SK-N-SH (cell line): Measurements from ENCODE around the gene ANKS1B. TPM values are rescaled to one million over a fixed set of nuclear protein-coding genes. Genes with fewer than 3 reads are reported as not detected.

Experiments
- CTCF ChIA-PET: fragments of 300-600, 350-600 bp; formaldehyde crosslinking; extraction: SDS; loops from one replicate; lab custom pipeline; 2021; lab: Yijun Ruan, JAX
- POLR2A ChIA-PET: fragments of 350-600 bp; sonication (Branson Sonifier 250); formaldehyde crosslinking; extraction: SDS; loops from one replicate; lab custom pipeline; 2020; ENCODE audit warnings: antibody characterized with exemption, inconsistent platforms; lab: Yijun Ruan, JAX
- DNase-seq: peaks from one replicate; pipeline ENCODE4 v3.0.0; 2012
- H2AFZ ChIP-seq: fragments of 200-600 bp; sonication (generic); 2 replicates; pipeline ENCODE4 v1.8.1; 2016; ENCODE audit warnings: antibody characterized with exemption, mild to moderate bottlenecking, low read depth
- H3F3A ChIP-seq: fragments of 200-600 bp; sonication (generic); replicated peaks from 2 replicates; pipeline ENCODE3; 2016; ENCODE audit warnings: antibody characterized with exemption, mild to moderate bottlenecking; ENCODE audit not compliant: insufficient read depth
- H3K27ac ChIP-seq, 2 experiments: fragments of 200-500 bp in 1 of 2; fragments of 200-600 bp in 1 of 2; sonication (Bioruptor generic) in 1 of 2; sonication (generic), shearing (Covaris generic) in 1 of 2; 2 replicates each; pipeline versions ENCODE4 v1.5.1 to v1.6.1; 2014 to 2016; ENCODE audit warnings: low read depth in 2 of 2, inconsistent platforms in 1 of 2, low read length in 1 of 2, mild to moderate bottlenecking in 1 of 2, mixed read lengths in 1 of 2
- H3K27me3 ChIP-seq: fragments of 200-600 bp; sonication (generic), shearing (Covaris generic); 2 replicates; pipeline ENCODE4 v1.6.1; 2016; ENCODE audit warnings: mixed run types; ENCODE audit not compliant: insufficient read depth
- H3K36me3 ChIP-seq, 2 experiments: fragments of 200-500 bp in 1 of 2; fragments of 200-600 bp in 1 of 2; sonication (Bioruptor generic) in 1 of 2; sonication (generic) in 1 of 2; replicated peaks in 1 of 2; 2 replicates each; pipeline versions ENCODE3 to v1.5.1; 2014 to 2016; ENCODE audit warnings: low read length in 1 of 2, mild to moderate bottlenecking in 1 of 2; ENCODE audit not compliant: insufficient read depth in 2 of 2, control insufficient read depth in 1 of 2
- H3K4me1 ChIP-seq, 2 experiments: fragments of 200-500 bp in 1 of 2; fragments of 200-600 bp in 1 of 2; sonication (Bioruptor generic) in 1 of 2; sonication (generic), shearing (Covaris generic) in 1 of 2; 2 replicates each; pipeline versions ENCODE4 v1.5.1 to v1.6.1; 2014 to 2016; ENCODE audit warnings: low read depth in 1 of 2, low read length in 1 of 2, mixed run types in 1 of 2; ENCODE audit not compliant: insufficient read depth in 2 of 2, control insufficient read depth in 1 of 2
- H3K4me2 ChIP-seq: fragments of 200-600 bp; sonication (generic), shearing (Covaris generic); 2 replicates; pipeline ENCODE4 v1.6.1; 2017; ENCODE audit warnings: mixed run types
- H3K4me3 ChIP-seq, 2 experiments: fragments of 200-500 bp in 1 of 2; fragments of 200-600 bp in 1 of 2; sonication (Bioruptor generic) in 1 of 2; sonication (generic), shearing (Covaris generic) in 1 of 2; 2 replicates each; pipeline versions ENCODE4 v1.5.1 to v1.8.1; 2014 to 2016; ENCODE audit warnings: low read depth in 2 of 2, inconsistent platforms in 1 of 2, low read length in 1 of 2, mild to moderate bottlenecking in 1 of 2, mixed read lengths in 1 of 2, moderate library complexity in 1 of 2
- H3K79me2 ChIP-seq: fragments of 200-600 bp; sonication (generic); 2 replicates; pipeline ENCODE4 v1.8.1; 2017; ENCODE audit warnings: mild to moderate bottlenecking; ENCODE audit not compliant: insufficient read depth
- H3K9ac ChIP-seq: fragments of 200-600 bp; sonication (generic); 2 replicates; pipeline ENCODE4 v1.6.1; 2017; ENCODE audit warnings: mixed run types
- H3K9me2 ChIP-seq: fragments of 200-600 bp; sonication (generic); 2 replicates; pipeline ENCODE4 v1.6.1; 2017; ENCODE audit warnings: mixed run types
- H3K9me3 ChIP-seq: fragments of 200-600 bp; sonication (generic); 2 replicates; pipeline ENCODE4 v1.6.1; 2017; ENCODE audit warnings: mixed run types, mild to moderate bottlenecking, moderate library complexity
- H4K20me1 ChIP-seq: fragments of 200-600 bp; sonication (generic); 2 replicates; pipeline ENCODE4 v1.6.1; 2017; ENCODE audit warnings: mild to moderate bottlenecking, mixed run types; ENCODE audit not compliant: insufficient read depth
- CHD2 ChIP-seq: fragments of 150-350 bp; IDR thresholded peaks from 2 replicates; pipeline ENCODE4 v1.6.1; 2018; ENCODE audit warnings: low read length; ENCODE audit not compliant: partially characterized antibody
- EZH2phosphoT487 ChIP-seq: fragments of 200-600 bp; sonication (generic); IDR thresholded peaks from 2 replicates; pipeline ENCODE4 v1.6.1; 2017; ENCODE audit warnings: low read depth, mixed run types, mild to moderate bottlenecking, antibody characterized with exemption, moderate library complexity, borderline replicate concordance
- FOSL2 ChIP-seq: IDR thresholded peaks from 2 replicates; pipeline ENCODE4 v1.4.0; 2012; ENCODE audit warnings: low read depth, mild to moderate bottlenecking, moderate library complexity, borderline replicate concordance
- FOXM1 ChIP-seq: IDR thresholded peaks from 2 replicates; pipeline ENCODE4 v1.4.0; 2012; ENCODE audit warnings: low read depth, mild to moderate bottlenecking
- JUND ChIP-seq: IDR thresholded peaks from 2 replicates; pipeline ENCODE4 v1.4.0; 2012
- NFIC ChIP-seq: IDR thresholded peaks from 2 replicates; pipeline ENCODE4 v1.4.0; 2012; ENCODE audit warnings: borderline replicate concordance
- PBX3 ChIP-seq: IDR thresholded peaks from 2 replicates; pipeline ENCODE4; 2012
- POLR2AphosphoS5 ChIP-seq: IDR thresholded peaks from 2 replicates; pipeline ENCODE4 v1.6.1; 2012; ENCODE audit warnings: low read depth, low read length
- RAD21 ChIP-seq: IDR thresholded peaks from 2 replicates; pipeline ENCODE4 v1.6.1; 2012; ENCODE audit warnings: mild to moderate bottlenecking, low read length
- RCOR1 ChIP-seq: fragments of 150-350 bp; IDR thresholded peaks from 2 replicates; pipeline ENCODE4 v1.6.1; 2017; ENCODE audit warnings: antibody characterized with exemption, low read length
- RFX5 ChIP-seq: IDR thresholded peaks from 2 replicates; pipeline ENCODE4 v1.6.1; 2012; ENCODE audit warnings: mild to moderate bottlenecking, improper control_type of control experiment, low read length
- RXRA ChIP-seq: IDR thresholded peaks from 2 replicates; pipeline ENCODE4 v1.4.0; 2012; ENCODE audit warnings: low read depth, mild to moderate bottlenecking, borderline replicate concordance
- SIN3A ChIP-seq: IDR thresholded peaks from 2 replicates; pipeline ENCODE4 v1.6.1; 2012; ENCODE audit warnings: low read depth, mild to moderate bottlenecking, low read length, moderate library complexity, borderline replicate concordance
- SMC3 ChIP-seq: IDR thresholded peaks from 2 replicates; pipeline ENCODE4 v1.6.1; 2012; ENCODE audit warnings: low read depth, low read length, improper control_type of control experiment
- TAF1 ChIP-seq: IDR thresholded peaks from 2 replicates; pipeline ENCODE4 v1.6.1; 2012; ENCODE audit warnings: low read depth, mild to moderate bottlenecking, low read length, moderate library complexity, borderline replicate concordance
- TCF12 ChIP-seq: IDR thresholded peaks from 2 replicates; pipeline ENCODE4 v1.4.0; 2012
- YY1 ChIP-seq: IDR thresholded peaks from 2 replicates; pipeline ENCODE4 v1.4.0; 2012; ENCODE audit warnings: low read depth, mild to moderate bottlenecking
- ZBTB33 ChIP-seq: IDR thresholded peaks from 2 replicates; pipeline ENCODE4 v1.4.0; 2012; ENCODE audit warnings: low read depth, borderline replicate concordance
- WGBS: methylation state at CpG from one replicate; pipeline ENCODE4 v1.1.6; 2017; ENCODE audit warnings: low lambda C conversion rate; 5-methylcytosine and 5-hydroxymethylcytosine counted together
- polyA plus RNA-seq, 3 experiments: library from polyadenylated mRNA; depleted of rRNA; stranded (reverse); fragments of >200 nt; gene quantifications; 2 replicates each; pipeline ENCODE4 v1.2.3, GENCODE V29; 2012
- TF ChIP-seq, protein P1 (sequence below): IDR thresholded peaks from 2 replicates; pipeline ENCODE4 v1.4.0; 2012; ENCODE audit warnings: low read depth
- TF ChIP-seq, protein P2 (sequence below): fragments of 150-350 bp; IDR thresholded peaks from 2 replicates; pipeline ENCODE4 v1.6.1; 2017; ENCODE audit warnings: antibody characterized with exemption, low read length, low read depth, borderline replicate concordance
- TF ChIP-seq, protein P3 (sequence below): fragments of 150-350 bp; IDR thresholded peaks from 2 replicates; pipeline ENCODE4 v1.6.1; 2016; ENCODE audit warnings: mild to moderate bottlenecking, low read depth, low read length

The ANKS1B gene
- polyA plus RNA-seq, 1 of the 3 experiments (the other 2 are of a cell fraction) = 1.8 TPM

- H3K79me2 ChIP-seq = no peaks in the 10 kb centered on the region
- H3K27me3 ChIP-seq = no peaks in the 10 kb centered on the region
- H3K9me2 ChIP-seq = no peaks in the 10 kb centered on the region
- H3F3A ChIP-seq = no peaks in the 10 kb centered on the region
- no peak overlapping the region for H3K4me2 ChIP-seq
- no peaks in the 10 kb centered on the region for H3K36me3 ChIP-seq
- CTCF ChIA-PET = no interaction called here
- no peak overlapping the region for H3K27ac ChIP-seq
- H3K4me1 ChIP-seq = no peaks in the 10 kb centered on the region
- H3K9ac ChIP-seq = no peak overlapping the region
- no peak overlapping the region for H2AFZ ChIP-seq
- 37% methylated on average over 5 of the region's 5 CpGs for WGBS
- no peak overlapping the region for H3K4me3 ChIP-seq
- no peak for DNase-seq
- H3K9me3 ChIP-seq = no peaks in the 10 kb centered on the region
- POLR2A ChIA-PET = no interaction called here
- no peaks in the 10 kb centered on the region for H4K20me1 ChIP-seq
- TF ChIP-seq TAF1 (no peak), RCOR1 (no peak)
- TF ChIP-seq, all 33 proteins: peak for 0
These were observed 979.1 kb downstream of the ANKS1B start for GRCh38 chr12:99005601-99006000.

- no peak for TF ChIP-seq JUND
- TF ChIP-seq RFX5 = no peak
- TF ChIP-seq FOSL2 = no peak
- no peak for TF ChIP-seq SMC3
- no peak for TF ChIP-seq RCOR1
- no peak for TF ChIP-seq SIN3A
- TF ChIP-seq TCF12 = no peak
- TF ChIP-seq POLR2AphosphoS5 = no peak
- no peak for TF ChIP-seq CHD2
- TF ChIP-seq, protein P1, sequence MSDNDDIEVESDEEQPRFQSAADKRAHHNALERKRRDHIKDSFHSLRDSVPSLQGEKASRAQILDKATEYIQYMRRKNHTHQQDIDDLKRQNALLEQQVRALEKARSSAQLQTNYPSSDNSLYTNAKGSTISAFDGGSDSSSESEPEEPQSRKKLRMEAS = no peak
- TF ChIP-seq RAD21 = no peak
- TF ChIP-seq PBX3 = no peak
- no peak for TF ChIP-seq EZH2phosphoT487
- TF ChIP-seq FOXM1 = no peak
- TF ChIP-seq RXRA = no peak
- TF ChIP-seq, protein P2, sequence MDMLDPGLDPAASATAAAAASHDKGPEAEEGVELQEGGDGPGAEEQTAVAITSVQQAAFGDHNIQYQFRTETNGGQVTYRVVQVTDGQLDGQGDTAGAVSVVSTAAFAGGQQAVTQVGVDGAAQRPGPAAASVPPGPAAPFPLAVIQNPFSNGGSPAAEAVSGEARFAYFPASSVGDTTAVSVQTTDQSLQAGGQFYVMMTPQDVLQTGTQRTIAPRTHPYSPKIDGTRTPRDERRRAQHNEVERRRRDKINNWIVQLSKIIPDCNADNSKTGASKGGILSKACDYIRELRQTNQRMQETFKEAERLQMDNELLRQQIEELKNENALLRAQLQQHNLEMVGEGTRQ = no peak
- TF ChIP-seq, protein P3, sequence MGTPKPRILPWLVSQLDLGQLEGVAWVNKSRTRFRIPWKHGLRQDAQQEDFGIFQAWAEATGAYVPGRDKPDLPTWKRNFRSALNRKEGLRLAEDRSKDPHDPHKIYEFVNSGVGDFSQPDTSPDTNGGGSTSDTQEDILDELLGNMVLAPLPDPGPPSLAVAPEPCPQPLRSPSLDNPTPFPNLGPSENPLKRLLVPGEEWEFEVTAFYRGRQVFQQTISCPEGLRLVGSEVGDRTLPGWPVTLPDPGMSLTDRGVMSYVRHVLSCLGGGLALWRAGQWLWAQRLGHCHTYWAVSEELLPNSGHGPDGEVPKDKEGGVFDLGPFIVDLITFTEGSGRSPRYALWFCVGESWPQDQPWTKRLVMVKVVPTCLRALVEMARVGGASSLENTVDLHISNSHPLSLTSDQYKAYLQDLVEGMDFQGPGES = no peak
- no peak for TF ChIP-seq NFIC
- no peak for TF ChIP-seq ZBTB33
- no peak for TF ChIP-seq YY1
- TF ChIP-seq, all 33 proteins: peak for 0
- POLR2A ChIA-PET = no interaction called here
These were observed 979.8 kb downstream of the ANKS1B start for GRCh38 chr12:99004799-99005466.

More at GRCh38 chr12:99004799-99005466, 979.8 kb downstream of the ANKS1B start:
- Histone ChIP-seq H3K9me3 (no peaks in the 10 kb centered on the region), H4K20me1 (no peaks in the 10 kb centered on the region), H3K4me1 (no peaks in the 10 kb centered on the region), H3K4me3 (no peak overlapping the region), H3K4me2 (no peak overlapping the region), H2AFZ (no peak overlapping the region), H3K9ac (no peak overlapping the region), H3F3A (no peaks in the 10 kb centered on the region), H3K27ac (no peak overlapping the region), H3K36me3 (no peaks in the 10 kb centered on the region), H3K9me2 (no peaks in the 10 kb centered on the region), H3K79me2 (no peaks in the 10 kb centered on the region), H3K27me3 (no peaks in the 10 kb centered on the region)
- DNase-seq = no peak
- CTCF ChIA-PET = no interaction called here
- WGBS = 69% methylated on average over 12 of the region's 12 CpGs
